HG03064 (cell line): ENCODE measurements around the gene RIPPLY1.
"Not testable (repeated sequence)": the region's sequence is repeated elsewhere in the genome, so short reads cannot be mapped to it uniquely, and the experiment has no call there.

Experiments used
- ATAC-seq: cut with Tn5 transposase; IDR thresholded peaks from one replicate; pipeline ENCODE4 v1.9.1; 2021; ENCODE audit warnings: low read depth; ENCODE audit not compliant: unreplicated experiment

Gene RIPPLY1

DNA sequence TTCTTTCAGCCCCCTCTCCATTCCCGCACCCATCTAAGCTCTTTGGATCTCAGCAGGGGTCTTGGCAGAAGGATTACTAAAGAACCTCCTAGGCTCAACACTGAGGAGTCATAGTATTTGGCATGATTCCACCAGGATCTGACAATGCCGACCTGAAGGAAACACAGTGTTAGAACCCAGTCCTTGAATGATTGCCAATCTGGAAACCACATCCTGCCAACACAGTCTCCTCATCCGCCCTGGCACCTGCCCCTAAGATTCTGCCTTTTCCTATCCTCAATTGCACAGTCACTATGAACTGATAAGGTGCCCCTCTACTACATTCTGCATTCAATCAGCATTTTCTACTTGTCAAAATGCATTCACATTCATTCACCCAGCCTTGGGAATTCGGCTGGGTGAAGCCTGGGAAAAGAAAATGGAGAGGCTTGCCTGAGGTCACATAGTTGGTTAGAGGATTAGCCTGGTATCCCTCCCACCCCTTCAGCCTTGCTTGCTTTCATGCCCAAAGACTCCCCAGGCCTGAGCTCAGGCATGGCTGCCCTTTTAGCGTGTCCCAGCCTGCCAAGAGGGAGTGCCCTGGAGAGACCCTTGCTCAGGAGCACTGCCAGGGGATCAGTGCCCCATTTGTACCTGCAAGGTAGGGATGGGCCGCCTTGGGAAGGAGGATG lies 14.8 kb upstream of the RIPPLY1 start:
- ATAC-seq = no peak

GRCh38 chrX:106912864-106913263 lies 9.7 kb upstream of the RIPPLY1 start:
- no peak for ATAC-seq

DNA sequence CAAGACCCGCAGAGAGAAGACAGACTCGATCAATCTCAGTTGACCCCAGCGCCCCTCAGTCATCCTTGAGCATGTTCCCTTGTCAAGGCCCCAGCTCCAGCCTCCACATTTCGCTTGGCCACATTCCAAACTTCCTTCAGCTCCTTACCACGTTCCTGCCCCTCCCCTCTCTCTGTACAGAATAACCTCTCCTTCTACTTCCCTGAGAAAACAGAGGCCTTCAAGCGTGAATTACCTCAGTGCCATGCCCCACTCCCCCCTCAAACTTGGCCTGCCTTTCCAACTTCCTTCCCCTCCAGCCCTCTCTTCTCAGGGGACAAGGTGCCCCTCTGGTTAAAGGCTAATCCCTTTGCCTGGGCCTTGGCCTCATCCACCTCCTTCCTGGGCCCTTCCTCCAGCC lies 3.2 kb upstream of the RIPPLY1 start:
- ATAC-seq = no peak

- no peak for ATAC-seq
Observed at GRCh38 chrX:106905064-106905708, 2.0 kb upstream of the RIPPLY1 start.

DNA sequence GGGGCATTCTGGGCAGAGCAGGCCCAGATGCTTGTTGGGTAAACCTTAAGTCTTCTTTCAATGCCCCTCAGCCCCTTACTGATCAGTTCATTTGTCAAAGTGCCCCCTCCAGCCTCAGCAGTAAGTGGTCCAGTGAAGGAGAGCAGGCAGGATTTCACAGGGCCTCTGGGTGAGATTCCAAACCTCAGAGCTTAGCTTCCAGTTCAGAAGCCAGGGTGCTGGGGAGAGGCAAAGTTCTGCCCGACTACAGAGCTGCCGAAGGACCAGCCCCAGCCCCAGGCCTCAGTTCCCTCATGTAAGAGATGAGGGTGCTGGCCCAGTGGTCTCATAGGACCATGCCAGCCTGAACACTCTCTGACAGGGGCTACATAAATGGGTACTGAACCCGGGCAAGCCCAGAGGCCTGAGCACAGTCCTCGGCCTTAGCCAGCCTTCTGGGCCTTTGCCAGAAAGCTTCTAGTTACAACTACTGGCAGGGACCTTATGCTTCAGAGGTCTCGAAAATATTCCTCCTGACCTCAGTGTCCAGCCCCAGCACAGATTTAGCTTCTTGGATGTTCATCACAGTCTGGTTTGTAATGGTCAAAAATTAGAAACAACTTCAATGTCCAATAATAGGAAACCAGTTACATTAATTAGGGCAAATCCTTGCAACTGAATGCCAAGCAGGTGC lies 851 bp upstream of the RIPPLY1 start:
- ATAC-seq = no peak

- no peak for ATAC-seq
Observed at GRCh38 chrX:106902684-106903083, 457 bp downstream of the RIPPLY1 start.

- ATAC-seq = no peak
Observed at GRCh38 chrX:106901781-106902219, 1.3 kb downstream of the RIPPLY1 start.

GRCh38 chrX:106901341-106901740 lies 1.8 kb downstream of the RIPPLY1 start:
- no peak for ATAC-seq

DNA sequence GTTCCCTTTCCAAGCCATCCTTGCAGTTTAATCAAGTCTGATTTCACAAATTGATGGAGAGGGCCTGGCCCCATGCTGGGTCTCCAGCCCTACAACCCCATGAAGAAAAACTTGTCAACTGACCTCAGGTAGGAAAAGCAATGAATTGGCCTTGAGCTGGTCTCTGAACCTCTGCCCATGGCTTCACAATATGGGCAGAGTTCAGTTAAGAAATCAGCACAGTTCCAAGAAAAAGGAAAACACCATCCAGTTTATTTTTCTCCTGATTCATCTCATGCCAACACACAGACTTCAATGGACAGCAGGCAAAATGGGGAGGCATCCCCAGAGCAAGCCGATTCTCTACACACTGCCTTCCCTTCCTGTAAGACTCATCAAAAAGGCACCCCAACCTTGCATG lies 3.3 kb downstream of the RIPPLY1 start:
- no peak for ATAC-seq

- no peak for ATAC-seq
Observed at GRCh38 chrX:106899276-106899675, 3.9 kb downstream of the RIPPLY1 start.

DNA sequence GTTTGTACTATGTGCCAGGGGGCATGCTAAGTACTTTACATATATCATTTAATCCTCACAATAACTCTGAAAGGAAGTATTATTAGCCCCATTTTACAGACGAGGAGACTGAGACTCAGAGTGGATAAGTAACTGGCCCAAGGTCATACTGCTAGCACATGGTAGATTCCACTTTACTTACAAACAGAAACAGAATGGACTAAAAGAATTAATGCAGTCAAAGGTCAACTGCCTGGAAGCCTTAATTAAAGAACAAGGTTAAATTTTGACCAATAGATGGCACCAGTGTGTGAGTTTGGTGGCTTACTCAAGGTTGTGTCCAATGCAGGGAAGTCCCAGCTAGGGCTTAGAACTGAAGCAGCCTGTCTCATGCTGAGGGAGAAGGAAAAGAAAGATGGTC lies 4.7 kb downstream of the RIPPLY1 start:
- ATAC-seq = no peak

DNA sequence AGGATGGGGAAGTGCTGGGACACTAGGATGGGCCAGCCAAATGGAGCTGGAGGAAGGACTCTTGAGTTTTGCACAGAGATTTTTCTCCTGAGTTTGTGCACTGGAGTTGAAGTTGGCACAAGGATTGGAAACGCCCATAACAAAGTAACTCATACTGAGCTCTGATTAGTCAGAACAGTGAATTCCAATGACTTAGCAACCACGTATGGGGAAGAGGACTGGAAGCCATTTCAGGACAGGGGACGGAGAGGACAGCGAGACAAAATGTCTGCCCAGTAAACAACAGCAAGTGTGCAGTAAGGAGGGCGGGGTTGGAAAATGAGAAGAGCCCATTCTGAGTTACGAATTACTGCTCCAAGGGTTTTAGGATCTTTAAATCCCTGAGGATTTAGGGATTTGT lies 5.9 kb downstream of the RIPPLY1 start:
- no peak for ATAC-seq

GRCh38 chrX:106894978-106895452 lies 8.1 kb downstream of the RIPPLY1 start:
- no peak for ATAC-seq

DNA sequence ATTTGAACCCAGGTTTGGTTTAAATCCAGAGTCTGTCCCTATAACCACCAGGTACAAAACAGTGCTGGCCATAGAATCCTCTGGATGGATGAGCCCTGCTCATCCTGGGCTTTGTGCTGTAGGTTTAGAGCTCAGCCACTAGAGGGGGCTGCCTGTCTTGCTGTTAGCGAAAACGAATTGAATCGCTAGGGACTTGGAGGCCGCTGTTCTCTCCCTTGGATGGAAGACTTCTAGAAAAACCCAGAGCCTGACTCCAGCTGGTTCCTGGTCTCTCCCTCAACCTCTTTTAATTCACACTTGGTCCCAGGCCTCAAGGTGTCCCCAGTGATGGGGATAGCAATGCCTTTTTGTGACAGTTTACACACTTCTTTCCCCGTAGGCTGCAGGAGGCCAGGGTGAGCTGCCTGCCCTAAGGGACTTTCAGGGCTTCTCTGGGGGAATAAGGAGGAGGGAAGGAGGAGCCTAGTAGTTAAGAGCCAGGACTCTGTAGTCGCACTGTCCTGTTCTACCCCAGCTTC lies 8.7 kb downstream of the RIPPLY1 start:
- peak; percentile 87 for ATAC-seq

DNA sequence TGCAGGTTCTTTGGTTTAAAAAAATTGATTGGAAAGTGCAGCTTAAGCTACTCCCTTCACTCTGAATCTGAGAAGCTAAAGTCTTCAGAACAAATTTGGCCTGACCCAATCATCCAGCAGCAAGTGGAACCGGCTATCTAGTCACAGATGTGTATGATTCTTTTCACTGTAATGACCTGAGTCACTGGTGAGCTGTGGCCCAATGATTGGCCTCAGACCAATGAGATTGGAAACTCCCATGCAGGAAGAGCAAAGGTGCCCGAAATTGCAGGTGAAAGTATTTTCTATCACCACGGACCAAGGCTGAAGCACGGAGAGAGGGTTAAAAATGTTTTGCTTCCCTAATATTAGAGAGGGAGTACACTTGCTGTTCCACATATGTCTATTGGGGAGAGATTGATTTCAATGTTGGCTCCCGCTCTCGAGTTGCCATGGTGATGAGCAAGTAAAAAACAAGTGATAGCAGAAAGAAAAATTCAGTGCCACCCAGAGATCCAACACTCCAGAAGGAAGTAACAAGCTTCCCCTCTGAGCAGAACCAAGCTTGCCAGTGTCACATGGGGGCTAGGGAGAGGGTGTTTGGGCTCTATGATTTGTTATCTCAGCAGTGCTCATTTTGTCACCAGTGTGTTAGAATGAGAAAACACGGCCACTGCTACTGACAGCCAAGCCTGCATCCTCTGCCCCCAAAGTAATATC lies 11.2 kb downstream of the RIPPLY1 start:
- no peak for ATAC-seq

GRCh38 chrX:106889468-106889867 lies 13.7 kb downstream of the RIPPLY1 start:
- ATAC-seq = no peak

DNA sequence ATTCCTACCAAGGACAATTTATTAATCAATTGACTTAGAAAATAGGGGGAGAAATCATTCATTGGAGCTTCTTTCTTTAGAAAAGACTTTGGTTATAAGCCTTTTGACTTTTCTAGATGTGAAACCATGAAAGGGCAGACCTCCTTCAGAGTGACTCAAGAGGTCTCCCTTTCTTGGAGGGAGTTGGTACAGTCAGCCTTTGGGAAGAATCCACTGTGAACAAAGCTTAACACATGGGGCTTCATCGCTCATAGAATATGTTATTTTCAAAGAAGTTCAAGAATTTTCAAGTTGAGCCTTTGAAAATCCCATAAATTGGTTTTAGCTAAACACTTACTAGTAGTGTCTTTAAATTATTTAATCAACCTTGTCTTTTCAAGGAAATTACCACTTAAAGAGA lies 28.0 kb downstream of the RIPPLY1 start:
- ATAC-seq = no peak

DNA sequence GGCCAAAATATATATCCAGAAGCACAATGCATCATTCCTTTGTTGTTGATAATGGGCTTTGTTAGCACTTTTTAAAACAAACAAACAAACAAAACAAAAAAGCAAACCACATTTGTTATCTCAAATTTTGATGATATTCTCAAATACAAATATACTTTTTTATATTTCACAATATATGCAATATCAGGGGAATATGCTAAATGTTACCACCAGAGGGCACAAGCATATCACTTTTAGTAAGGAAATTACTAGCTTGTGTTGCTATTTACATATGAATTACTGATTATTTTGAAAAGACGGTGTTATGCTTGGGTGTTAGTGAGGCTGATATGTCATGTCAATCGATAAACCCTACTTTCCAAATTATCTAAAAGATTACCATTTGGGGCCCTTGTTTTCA lies 29.1 kb downstream of the RIPPLY1 start:
- no peak for ATAC-seq

DNA sequence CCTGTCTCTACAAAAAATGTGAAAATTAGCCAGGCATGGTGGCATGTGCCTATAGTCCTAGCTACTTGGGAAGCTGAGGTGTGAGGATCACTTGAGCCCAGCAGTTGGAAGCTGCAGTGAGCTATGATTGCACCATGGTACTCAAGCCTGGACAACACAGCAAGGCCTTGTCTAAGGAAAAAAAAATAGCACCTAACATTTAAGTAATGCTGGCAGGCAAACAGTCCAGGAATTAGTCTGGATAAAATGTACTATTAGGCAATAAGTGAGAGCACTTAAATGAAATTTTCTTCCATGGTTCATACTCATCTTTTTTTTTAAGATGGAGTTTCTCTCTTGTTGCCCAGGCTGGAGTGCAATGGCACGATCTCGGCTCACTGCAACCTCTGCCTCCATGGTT lies 30.3 kb downstream of the RIPPLY1 start:
- ATAC-seq = not testable (repeated sequence)

DNA sequence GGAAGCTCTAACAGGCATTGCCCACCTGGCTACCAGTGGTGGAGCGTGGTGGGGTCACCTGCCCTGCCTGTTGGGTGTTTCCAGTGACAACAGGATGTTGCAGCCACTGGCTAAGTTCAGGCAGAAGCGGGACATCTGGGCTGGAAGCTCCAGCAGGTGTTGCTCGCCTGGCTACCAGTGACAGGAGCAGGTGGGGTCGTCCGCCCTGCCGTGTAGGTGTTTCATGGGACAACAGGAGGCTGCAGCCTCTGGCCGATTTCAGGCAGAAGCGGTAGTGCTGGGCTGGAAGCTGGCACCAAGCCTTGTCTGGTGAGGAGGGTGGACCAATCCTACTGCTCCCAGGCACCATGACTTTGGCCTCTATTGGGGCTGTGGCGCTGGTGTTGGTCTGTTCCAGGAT lies 39.4 kb downstream of the RIPPLY1 start:
- no peak for ATAC-seq
